CMK (cell line): ENCODE measurements around the gene SHC4.
"Not testable (repeated sequence)": the region's sequence is repeated elsewhere in the genome, so short reads cannot be mapped to it uniquely, and the experiment has no call there.

ENCODE experiments used
- DNase-seq: peaks from one replicate; pipeline ENCODE4 v3.0.0-alpha.2; 2010; ENCODE audit warnings: low read depth

Gene SHC4

DNA sequence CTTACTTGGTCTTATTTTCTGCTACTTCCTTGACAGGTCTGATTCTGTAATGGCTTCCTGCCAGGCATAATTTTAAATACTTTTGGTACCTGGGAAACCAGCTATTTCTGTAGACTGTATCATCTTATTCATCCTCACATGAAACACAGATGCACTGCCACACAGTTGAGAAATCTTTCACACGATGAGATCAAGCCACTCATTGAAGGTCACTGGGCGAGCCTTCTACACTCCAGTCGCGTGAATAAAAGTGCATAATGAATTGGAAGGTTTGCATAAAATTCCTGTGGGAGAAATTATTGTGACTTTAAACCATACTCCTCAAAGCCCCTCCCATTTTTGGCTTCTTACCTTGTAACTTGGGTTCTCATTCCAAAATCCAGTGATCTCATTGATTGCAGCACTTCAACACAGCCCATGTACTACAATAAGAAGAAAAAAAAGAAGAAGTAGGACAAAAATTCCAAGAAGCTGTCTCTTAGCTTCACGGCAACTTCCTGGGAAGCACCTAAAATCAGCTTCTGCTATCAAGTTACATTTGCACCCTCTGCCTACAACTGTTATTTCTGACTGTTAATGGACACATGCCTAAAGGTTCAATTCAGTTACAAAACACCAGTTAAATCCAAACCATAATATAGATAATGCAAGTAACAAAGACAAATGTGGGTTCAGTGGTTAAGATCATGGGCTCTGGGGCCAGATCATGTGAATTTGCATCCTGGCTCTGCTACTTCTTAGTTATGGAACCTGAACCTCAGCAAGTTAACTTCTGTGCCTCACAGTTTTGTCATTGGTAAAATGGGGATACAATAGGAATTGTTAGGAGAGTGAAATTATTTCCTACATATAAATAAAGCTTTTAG lies 39.0 kb downstream of the SHC4 start:
- DNase-seq: no peak

DNA sequence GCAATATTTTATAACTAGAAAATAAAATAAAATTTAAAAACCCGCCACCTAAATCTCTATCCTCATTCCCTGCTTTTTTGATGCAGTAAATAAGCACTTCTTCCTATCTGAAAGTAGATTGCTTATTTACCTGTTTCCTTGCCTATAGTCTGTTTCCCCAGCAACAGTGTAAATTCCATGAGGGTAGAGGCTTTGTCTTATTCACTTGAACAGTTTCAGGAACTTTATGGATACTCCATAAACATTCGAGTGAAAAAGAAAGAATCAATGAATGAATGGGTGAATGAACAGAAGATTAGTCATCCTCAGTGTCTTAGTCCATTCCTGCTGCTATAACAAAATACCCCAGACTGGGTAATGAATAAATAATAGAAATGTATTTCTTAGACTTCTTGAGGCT lies 41.7 kb downstream of the SHC4 start:
- DNase-seq: no peak

DNA sequence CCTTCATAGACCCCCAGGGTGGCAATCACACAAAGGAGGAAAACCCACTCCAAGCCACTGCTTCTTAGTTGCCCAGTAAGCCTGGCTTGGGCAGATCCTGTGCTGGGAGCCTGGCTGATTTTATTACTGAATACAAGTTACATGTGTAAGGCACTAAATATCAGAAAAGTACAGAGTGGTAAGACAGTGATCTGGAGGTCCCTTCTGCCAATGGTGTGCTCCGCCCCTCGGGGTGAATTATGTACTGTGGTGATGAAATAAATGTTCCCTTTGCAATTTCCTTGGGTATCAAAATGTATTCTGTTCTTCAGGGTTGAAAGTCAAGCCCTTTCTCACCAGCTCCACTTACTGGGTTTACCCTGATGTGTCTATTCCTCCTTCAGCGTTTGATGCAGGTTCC lies 47.0 kb downstream of the SHC4 start:
- no peak for DNase-seq

DNA sequence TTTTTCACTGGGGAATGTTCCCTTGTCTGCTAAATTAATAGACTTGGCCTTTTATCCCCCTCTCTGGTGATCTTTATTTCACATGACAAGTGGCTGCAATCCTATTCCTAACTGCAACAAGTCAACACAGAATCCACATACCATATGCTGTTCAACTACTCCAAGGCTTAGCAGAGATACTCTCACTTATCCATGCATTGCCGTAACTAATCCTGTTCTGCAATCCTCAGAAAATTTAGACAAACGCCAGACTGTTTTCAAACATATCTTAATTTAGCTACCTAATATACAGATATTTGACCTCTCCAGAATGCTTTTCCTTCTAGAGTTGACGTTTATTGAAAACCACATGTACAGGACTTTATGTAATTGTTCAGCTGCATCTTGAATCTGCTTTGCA lies 47.9 kb downstream of the SHC4 start:
- no peak for DNase-seq

DNA sequence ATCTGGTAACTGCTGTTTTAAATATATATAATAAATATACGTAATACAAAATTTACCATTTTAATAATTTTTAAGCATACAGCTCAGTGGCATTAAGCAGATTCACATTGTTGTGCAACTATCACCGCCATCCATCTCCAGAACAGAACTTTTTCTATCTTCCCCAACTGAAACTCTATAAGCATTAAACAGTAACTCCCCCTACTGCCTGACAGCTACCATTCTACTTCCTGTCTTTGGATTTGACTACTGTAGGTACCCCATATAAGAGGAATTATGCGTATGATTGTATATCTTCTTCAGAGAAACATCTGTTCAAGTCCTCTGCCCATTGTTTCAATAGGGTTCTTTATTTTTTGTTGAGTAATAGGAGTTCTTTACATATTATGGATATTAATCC lies 49.0 kb downstream of the SHC4 start:
- no peak for DNase-seq

DNA sequence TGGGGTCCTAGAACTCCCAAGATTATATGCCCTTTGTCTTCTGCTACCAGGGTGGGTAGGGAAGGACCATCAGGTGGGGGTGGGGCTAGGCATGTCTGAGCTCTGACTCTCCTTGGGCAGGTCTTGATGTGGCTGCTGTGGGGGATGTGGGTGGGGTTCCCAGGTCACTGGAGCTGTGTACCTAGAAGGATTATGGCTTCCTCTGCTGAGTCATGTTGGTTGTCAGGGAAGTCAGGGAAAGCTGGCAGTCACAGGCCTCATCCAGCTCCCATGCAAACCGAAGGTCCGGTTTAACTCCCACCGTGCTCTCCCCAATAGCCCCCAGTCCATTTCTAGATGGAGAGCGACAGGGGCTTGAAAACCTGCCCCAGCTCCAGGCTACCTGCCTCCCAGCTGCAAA lies 50.6 kb downstream of the SHC4 start:
- no peak for DNase-seq

DNA sequence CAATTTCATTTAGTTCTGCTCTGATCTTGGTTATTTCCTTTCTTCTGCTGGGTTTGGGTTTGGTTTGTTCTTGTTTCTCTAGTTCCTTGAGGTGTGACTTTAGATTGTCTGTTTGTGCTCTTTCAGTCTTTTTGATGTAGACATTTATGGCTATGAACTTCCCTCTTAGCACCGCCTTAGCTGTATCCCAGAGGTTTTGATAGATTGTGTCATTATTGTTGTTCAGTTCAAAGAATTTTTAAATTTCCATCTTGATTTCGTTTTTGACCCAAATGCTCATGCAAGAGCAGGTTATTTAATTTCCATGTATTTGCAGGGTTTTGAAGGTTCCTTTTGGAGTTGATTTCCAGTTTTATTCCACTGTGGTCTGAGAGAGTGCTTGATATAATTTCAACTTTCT lies 53.2 kb downstream of the SHC4 start:
- not testable (repeated sequence) for DNase-seq

DNA sequence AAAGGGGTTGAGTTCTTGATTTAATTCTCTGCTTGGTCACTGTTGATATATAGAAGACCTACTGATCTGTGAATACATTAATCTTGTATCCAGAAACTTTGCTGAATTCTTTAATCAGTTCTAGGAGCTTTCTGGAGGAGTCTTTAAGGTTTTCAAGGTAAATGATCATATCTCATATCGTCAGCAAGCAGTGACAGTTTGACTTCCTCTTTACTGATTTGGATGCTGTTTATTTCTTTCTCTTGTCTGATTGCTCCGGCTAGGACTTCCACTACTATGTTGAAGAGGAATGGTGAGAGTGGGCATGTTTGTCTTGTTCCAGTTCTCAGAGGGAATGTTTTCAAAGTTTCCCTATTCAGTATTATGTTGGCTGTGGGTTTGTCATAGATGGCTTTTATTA lies 54.4 kb downstream of the SHC4 start:
- not testable (repeated sequence) for DNase-seq

DNA sequence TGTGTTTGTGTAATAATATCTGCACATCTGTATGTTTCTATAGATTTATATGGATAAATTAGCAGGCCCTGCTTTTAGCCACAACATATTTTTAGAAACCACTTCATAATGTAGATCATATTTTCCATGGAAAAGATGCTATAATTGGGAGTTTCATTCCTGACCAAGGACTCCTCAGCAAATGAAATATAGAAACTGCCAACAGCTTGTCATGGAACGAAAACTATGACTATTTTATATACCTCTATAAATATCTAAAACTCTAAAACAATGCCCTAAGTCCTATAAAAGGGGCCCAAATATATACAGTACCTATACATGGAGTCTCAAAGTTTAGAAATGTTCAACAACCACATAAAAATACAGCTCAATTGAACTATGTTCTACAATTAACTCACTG lies 57.9 kb downstream of the SHC4 start:
- DNase-seq: no peak

DNA sequence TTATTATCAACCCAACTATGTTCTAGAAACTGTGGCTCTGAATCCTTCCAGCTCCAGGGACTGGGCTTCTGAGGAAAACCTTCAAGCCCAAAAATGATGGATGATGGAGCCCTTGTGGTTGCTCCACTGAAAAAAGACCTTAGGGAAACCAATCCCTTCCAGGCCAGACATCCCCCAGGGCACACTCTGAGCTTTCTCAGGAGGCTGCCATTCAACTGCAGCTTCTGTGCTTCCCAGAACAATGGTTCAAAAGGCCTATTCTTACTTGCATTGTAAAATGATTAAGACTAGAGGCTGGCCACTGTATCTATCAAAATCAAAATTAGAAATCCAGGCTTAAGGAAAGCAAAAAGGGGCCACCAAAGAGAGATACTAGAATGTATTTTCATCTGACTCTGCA lies 58.5 kb downstream of the SHC4 start:
- DNase-seq: no peak

DNA sequence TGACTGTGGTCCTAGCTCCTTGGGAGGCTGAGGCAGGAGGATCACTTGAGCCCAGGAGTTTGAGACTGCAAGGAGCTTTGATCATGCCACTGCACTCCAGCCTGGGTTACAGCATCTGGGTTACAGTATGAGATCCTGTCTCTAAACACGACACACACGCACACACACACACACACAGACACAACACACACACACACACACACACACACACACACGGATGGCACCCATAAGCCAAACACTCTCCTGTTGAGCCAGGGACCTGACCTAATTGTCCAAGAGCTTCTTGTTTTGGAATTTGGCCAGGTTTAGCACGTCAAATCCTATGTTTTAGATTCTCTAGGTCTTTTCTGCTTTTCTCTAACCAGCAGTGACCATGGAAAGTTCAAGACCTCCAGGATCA lies 59.0 kb downstream of the SHC4 start:
- no peak for DNase-seq

DNA sequence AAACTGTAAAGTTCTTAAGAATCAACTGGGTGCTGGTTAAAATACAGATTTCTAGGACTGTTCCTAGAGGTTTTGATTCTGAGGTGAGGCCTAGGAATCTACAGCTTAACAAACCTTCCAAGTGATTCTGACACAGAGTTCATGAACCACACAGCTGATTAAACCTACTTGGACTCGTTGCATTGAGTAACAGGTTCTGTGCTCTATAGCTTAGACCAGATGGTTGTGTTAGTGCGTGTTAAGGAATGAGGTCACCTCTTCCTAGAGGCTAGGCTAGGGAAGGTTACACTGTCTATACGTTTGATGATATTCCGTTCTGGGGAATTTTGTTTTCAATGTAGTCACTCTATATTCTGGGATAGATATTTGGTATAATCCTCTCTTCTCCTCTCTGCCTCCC lies 63.9 kb downstream of the SHC4 start:
- DNase-seq: no peak

DNA sequence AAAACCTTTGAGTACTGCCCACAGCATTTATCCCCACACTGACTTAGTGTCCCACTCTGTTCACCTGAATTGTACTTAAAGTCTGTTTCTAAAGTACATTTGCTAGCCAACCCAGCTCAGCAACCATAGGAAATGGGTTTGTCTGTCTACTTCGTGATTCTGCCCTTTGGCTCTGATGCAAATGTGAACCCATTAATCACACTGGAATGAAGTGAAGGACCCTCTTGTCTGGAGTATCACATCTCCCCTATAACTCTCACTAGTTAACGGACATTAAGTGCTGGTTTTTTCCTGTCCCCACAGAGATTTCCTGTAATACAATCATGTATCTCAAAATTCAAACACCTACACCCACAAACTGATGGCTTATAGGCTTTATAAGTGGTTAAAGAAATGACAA lies 65.3 kb downstream of the SHC4 start:
- no peak for DNase-seq

DNA sequence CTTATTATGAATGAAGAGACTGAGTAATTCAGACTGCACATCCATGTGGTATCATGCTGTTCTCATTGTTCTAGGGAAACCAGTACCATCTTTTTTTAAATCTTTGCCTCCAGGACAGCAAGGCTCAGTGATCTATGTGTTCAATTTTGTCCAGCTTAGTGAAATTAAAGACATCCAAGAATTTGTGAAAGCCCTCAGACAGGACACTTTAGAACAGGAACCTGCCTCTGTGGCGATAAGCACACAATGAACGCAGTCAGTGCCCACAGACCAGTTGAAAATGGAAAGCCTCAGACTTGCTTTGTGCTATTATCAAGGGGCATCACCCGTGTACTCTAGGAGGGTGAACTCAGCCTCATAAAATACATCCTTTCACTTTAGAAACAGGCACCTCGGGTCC lies 65.7 kb downstream of the SHC4 start:
- no peak for DNase-seq

DNA sequence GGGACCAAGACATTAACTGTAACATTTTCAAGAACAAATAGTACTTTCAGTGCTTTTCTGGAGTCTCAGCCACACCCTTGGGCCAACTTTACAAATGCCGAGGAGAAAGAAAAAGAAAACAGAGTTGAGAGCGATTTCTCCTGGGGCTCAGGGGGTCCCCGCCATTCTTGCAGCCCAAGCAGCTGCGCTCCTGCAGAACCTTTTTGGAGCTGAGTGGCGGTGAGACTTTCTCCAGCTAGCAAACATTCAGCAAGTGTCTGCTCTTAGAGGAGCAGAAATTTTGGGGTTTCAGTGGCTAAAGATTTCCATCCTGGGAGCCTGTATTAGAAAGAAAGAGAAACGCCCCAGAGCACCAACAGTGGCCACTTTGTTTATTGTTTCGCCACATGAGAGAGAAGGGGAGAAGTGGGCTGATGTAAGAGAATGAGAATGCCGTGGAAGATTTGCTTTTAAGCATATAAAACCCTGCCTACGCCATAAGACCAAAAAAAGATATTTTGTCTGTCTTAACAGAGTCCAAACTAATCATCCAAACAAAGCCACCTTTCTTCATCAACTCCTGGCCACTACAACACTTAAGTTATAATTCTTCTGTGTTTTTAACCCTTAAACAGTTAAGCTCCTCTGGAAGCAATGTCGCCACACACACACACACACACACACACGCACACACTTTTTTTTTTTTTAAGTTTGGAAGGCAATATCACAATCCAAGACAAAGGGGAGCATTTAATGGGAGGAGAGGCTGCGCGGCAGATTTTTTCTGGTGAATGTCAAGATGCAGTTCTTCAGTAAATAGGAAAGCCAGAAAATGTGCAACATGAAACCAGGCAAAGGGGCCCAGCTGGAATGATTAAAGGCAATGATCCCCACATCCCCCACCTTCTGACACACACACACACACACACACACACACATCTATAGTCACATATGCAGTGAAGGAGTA lies 66.6 kb downstream of the SHC4 start:
- no peak for DNase-seq

DNA sequence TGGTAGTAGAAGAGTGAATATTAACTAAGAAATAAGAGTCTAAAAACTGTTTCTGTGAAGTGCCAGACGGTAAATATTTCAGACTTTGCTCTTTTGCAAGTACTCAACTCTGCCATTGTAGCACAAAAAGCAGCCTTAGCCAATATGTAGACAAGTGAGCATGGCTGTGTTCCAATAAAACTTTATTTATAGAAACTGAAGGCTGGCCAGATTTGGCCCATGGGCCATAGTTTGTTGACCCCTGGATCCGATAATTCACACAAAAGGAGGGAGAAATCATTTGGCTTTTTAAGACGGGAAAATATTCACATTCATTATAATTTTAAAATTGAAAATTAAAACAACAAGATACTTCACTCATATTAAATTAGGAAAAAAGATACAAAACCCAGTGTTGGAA lies 70.4 kb downstream of the SHC4 start:
- DNase-seq: no peak

DNA sequence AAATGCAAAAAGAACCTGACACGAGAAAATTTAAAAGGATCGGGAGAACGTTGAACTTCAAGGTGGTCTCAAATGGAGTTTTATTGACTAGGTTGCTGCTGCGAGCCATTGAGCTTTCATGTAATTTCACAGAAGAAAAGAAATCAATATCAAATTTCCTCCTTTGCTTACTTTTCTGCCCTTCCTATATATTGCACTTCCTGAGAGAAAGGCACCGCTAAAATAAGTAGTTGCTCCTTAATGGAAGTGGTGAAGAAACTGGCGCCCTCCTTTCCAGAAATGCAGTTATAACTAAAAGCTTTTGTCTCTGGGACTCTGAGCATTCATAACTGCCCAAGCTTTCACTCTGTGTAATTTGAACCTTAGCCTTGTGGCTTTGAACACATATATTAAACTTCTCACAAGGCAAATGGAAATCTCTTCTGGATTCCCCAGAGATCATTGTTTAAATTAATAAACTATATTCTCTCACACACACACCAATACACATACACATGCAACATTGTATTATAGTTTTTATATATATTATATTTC lies 72.4 kb downstream of the SHC4 start:
- no peak for DNase-seq

DNA sequence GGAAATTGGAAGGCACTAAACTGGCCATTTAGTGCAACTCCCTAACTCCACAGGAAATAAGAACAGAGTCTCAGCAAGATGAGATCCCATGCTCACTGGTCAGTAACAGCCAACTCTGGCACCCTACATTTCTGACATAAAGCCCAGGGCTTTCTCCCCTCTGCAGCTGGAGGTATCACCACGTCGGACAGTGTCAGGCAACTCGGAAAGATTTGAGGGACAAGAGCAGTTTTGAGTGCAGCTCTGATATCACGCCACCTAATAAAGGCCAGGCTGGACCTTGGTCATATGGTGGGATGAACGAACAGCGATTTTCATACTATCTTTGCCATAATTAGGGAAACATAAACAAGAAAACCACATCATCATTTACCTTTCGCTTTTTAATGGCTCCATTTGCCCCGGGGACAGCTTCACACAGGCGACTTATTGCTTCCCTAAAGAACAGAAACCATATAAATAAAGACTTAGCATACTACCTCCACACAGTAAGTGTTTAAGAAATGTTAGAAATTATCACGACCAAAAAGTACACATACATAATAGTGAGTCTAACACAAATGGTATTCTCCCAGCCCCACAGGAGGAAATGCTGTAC lies 73.2 kb downstream of the SHC4 start:
- no peak for DNase-seq

DNA sequence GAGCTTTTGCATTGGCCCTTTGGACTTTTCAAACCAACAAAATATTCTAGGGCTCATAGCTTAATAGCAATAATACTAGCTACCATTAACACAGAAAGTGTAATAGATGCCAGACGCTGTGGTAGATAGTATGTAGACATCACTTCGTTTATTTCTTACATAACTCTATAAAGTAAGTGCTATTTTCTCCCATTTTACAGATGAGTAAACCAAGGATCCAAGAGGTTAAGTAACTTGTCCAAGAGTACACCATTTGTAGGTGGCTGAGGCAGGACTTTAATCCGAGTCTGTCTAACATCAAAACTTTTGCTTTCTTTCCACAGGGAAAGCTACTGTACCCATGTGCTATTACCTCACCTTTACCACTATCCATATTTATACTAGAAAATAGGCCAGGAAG lies 73.8 kb downstream of the SHC4 start:
- DNase-seq: no peak

DNA sequence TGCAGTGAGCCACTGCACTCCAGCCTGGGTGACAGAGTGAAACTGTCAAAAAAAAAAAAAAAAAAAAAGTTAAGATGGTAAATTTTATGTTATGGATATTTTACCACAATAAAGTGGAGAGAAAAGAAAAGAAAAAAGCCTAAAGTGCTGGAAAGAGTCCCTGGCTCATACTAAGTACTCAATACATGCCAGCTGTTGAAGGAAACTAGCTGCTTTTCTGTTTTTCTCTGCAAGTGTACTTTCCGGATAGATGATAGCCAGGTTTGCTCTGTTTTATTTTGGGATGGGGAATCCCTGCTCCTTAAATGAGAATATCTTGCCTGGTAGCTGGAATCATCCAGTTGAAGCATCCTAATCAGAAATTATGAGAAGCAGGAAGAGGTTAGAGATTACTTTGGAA lies 74.9 kb downstream of the SHC4 start:
- no peak for DNase-seq

DNA sequence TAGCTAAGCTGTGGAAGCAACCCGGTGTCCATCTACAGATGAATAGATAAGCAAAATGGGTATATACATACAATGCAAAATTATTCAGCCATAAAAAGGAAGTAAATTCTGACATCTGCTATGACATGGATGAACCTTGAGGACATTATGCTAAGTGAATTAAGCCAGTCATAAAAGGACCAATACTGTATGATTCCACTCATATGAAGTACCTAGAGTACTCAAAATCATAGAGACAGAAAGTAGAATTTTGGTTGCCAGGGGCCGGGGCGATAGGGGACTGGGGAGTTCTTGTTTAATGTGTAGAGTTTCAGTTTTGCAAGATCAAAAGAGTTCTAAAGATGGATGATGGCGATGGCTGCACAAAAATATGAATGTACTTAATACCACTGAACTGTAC lies 75.5 kb downstream of the SHC4 start:
- no peak for DNase-seq

DNA sequence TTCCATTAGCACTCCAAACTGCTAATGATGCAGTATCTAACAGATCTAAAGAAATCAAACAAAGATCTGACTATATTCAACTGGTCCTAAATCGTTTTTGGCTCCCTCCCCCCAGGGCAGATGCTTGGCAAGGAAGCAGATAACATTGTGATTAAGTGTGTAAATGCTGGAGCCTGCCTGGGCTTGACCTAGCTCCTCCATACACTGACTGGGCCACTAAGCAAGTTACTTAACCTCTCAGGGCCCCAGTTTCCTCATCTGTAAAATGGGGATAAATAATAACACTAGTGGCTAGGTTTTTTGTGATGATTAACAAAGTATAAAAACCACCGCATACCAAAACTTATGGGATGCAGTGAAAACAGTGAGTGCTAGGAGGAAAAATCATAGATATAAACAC lies 76.6 kb downstream of the SHC4 start:
- no peak for DNase-seq

DNA sequence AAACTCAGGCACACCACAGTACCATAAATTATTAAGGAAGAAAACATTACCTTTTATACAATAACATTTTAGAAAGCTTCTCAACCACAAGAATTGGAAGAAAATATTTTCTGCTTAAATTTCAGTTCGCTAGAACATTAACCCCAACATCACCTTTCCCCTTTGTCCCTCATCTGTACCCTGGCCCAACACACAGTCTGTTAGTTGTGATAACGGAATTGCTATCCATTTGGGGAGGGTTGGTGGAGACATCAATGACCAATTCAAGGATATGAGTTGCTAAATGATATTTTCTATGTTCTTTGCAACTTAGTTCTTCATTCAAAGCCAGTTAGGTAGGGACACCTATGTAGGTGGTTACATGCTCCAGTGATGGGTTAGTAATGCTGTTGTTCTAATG lies 80.0 kb downstream of the SHC4 start:
- no peak for DNase-seq
